KMS-11 (cell line): Measurements from ENCODE around the gene FBXL19.

Experiments
- H2AFZ ChIP-seq: fragments of 200-600 bp; sonication (generic); 2 replicates; pipeline ENCODE4 v1.6.1; 2016; ENCODE audit warnings: antibody characterized with exemption, mixed run types, low read depth
- H3K27ac ChIP-seq: fragments of 200-600 bp; sonication (generic); 2 replicates; pipeline ENCODE4 v1.6.1; 2016; ENCODE audit warnings: mild to moderate bottlenecking, mixed run types
- H3K27me3 ChIP-seq: fragments of 200-600 bp; sonication (generic); 2 replicates; pipeline ENCODE4 v1.6.1; 2017; ENCODE audit warnings: mild to moderate bottlenecking, low read depth, mixed run types, moderate library complexity; ENCODE audit not compliant: insufficient read depth
- H3K36me3 ChIP-seq: fragments of 200-600 bp; sonication (generic); 2 replicates; pipeline ENCODE4 v1.6.1; 2017; ENCODE audit warnings: mild to moderate bottlenecking, mixed run types; ENCODE audit not compliant: insufficient read depth
- H3K4me1 ChIP-seq: fragments of 200-600 bp; sonication (generic); 2 replicates; pipeline ENCODE4 v1.6.1; 2016; ENCODE audit warnings: mild to moderate bottlenecking, low read depth, mixed run types; ENCODE audit not compliant: poor library complexity, severe bottlenecking
- H3K4me2 ChIP-seq: fragments of 200-600 bp; sonication (generic); 2 replicates; pipeline ENCODE4 v1.7.0; 2016; ENCODE audit warnings: mild to moderate bottlenecking, mixed run types
- H3K4me3 ChIP-seq: fragments of 200-600 bp; sonication (generic); IDR thresholded peaks from 2 replicates; pipeline ENCODE4 v1.6.1; 2017; ENCODE audit warnings: low read depth, low read length, mixed read lengths; ENCODE audit not compliant: insufficient read depth
- H3K79me2 ChIP-seq: fragments of 200-600 bp; sonication (generic); 2 replicates; pipeline ENCODE4 v1.6.1; 2016; ENCODE audit warnings: low read depth, mixed run types; ENCODE audit not compliant: insufficient read depth
- H3K9ac ChIP-seq: fragments of 200-600 bp; sonication (generic); 2 replicates; pipeline ENCODE4 v1.6.1; 2016; ENCODE audit warnings: mild to moderate bottlenecking, mixed run types
- H4K20me1 ChIP-seq: fragments of 200-600 bp; sonication (generic); 2 replicates; pipeline ENCODE4 v1.6.1; 2016; ENCODE audit warnings: mild to moderate bottlenecking, mixed run types; ENCODE audit not compliant: insufficient read depth
- TF ChIP-seq, protein P1 (sequence below): fragments of 200-600 bp; sonication (generic); conservative IDR thresholded peaks from 2 replicates; pipeline ENCODE4 v1.6.1; 2017; ENCODE audit warnings: low read depth, mild to moderate bottlenecking, antibody characterized with exemption, low read length, moderate library complexity, mixed read lengths

FBXL19 gene

DNA sequence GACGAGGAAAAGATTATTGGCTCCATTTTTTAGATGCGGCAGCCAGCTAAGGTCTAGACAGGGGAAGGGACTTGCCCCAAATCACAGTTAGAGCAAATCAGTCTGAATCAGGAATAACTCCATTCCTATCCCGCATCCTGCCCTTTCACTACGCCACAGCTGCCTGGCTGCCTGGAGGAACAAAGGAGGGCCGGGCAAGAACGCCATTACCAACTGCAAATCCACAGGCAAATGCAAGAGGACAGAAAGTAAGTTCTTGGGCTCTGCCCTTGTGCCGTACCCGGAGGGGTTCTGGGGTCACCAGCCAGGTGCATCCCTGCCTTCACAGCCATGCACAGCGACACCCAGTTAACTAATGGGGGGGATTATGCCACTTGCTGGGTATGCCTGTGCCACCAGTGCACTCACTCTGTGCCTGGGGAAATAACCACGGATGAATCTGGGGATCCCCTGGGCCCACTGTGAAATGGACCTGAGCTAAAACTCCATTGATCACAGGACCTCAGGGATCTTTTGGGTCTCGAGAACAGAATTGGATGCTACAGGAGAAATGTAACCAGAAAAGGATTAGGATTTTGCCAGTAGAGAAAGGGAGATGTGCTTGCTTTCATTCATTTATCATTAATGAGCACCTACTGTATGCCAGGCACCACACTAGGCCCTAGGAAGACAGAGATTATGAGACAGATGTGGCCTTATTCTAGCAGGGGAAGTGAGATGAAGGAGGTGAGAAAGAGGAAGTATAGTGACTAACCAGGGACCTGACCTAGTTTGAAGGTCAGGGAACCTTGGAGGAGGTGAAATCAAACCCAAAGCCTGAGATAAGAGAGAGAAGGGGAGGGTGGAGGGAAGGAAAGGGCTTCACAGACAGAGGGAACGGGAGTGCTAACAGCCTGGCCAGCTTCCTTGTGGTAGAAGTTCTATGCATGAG lies 47.2 kb upstream of the FBXL19 start:
- Histone ChIP-seq H3K36me3 (no peaks in the 10 kb centered on the region), H4K20me1 (no peaks in the 10 kb centered on the region), H3K4me3 (no peak overlapping the region), H3K4me2 (peak overlapping the region; percentile 71), H3K27ac (peak overlapping the region; percentile 83), H3K9ac (peak overlapping the region; percentile 90), H2AFZ (peak overlapping the region; percentile 93), H3K27me3 (no peaks in the 10 kb centered on the region), H3K79me2 (peaks cover 10% of the 10 kb centered on the region; the same call in 1 of the 2 replicates), H3K4me1 (peaks cover 15% of the 10 kb centered on the region)
- TF ChIP-seq, protein P1, sequence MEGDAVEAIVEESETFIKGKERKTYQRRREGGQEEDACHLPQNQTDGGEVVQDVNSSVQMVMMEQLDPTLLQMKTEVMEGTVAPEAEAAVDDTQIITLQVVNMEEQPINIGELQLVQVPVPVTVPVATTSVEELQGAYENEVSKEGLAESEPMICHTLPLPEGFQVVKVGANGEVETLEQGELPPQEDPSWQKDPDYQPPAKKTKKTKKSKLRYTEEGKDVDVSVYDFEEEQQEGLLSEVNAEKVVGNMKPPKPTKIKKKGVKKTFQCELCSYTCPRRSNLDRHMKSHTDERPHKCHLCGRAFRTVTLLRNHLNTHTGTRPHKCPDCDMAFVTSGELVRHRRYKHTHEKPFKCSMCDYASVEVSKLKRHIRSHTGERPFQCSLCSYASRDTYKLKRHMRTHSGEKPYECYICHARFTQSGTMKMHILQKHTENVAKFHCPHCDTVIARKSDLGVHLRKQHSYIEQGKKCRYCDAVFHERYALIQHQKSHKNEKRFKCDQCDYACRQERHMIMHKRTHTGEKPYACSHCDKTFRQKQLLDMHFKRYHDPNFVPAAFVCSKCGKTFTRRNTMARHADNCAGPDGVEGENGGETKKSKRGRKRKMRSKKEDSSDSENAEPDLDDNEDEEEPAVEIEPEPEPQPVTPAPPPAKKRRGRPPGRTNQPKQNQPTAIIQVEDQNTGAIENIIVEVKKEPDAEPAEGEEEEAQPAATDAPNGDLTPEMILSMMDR = no peak

DNA sequence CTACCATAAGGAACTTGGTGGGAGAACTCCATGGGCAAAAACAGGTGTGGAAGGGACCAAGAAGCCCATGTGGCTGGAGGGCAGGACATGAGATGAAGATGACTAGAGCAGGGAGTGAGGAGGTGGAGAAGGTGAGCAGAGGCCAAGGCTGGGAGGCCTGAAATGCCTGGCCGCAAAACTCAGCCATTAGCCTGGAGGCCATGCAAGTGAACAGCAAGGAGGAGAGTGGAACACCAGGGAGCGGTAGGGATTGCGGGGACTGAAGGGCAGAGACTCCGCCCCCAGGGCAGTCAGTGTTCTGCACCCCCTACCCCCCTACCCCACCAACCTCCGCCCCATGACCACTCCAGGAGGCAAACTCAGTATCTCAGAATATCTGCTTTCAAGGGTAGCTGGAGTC lies 46.5 kb upstream of the FBXL19 start:
- TF ChIP-seq, protein P1 = no peak
- Histone ChIP-seq H3K27ac (peak overlapping the region; percentile 83; the same call in 1 of the 2 replicates), H2AFZ (no peak overlapping the region), H3K4me1 (peaks cover 15% of the 10 kb centered on the region), H3K9ac (peak overlapping the region; percentile 90; the same call in 1 of the 2 replicates), H3K27me3 (no peaks in the 10 kb centered on the region), H3K4me2 (peak overlapping the region; percentile 71), H4K20me1 (no peaks in the 10 kb centered on the region), H3K4me3 (no peak overlapping the region), H3K79me2 (peaks cover 10% of the 10 kb centered on the region; the same call in 1 of the 2 replicates), H3K36me3 (no peaks in the 10 kb centered on the region)

DNA sequence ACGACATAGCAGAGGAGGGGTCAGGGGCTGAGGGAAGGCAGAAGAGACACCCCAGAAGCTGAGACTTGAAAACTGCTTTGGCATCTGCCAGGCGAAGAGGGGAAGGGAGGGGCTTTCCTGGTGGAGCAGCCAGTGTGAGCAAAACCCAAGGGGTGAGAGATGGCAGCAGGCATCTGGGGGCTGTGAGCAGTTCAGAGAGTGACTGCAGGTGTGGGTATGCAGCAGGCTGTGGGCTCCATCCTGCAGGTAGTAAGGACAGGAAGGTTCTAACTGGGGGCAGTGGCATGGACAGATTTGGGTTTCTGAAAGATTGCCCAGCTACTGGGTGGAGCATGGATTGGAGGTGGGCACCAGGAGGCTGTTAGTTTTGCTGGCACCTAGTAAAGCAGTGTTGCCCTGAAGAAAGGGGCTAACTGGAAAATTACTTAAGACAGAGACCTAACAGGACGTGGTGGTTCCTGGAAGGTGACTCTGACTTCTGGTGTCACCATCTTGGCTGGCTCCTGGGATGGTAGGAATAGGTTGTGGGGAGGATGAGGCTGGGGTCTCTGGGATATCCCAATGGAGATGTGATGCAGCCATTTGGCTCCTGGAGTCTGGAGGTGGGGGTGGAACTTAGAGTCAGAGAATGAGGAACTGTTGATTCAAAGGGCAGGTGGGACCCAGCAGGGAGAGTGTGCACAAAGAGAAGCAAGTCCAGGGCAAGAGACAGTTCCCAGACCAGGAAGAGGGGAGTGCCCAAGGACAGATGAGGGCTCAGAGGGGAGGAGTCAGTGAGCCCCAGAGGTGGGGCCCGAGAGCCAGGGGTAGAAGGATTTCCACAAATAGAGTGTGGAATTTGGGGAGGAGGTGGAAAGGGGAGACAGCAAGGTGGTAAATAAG lies 40.7 kb upstream of the FBXL19 start:
- Histone ChIP-seq H3K4me1 (peaks cover 9% of the 10 kb centered on the region), H3K4me3 (no peak overlapping the region), H2AFZ (no peak overlapping the region), H3K27me3 (no peaks in the 10 kb centered on the region), H3K4me2 (no peak overlapping the region), H3K79me2 (no peaks in the 10 kb centered on the region; the same call in 1 of the 2 replicates), H4K20me1 (no peaks in the 10 kb centered on the region), H3K27ac (no peak overlapping the region), H3K9ac (no peak overlapping the region), H3K36me3 (no peaks in the 10 kb centered on the region)
- TF ChIP-seq, protein P1 = no peak

DNA sequence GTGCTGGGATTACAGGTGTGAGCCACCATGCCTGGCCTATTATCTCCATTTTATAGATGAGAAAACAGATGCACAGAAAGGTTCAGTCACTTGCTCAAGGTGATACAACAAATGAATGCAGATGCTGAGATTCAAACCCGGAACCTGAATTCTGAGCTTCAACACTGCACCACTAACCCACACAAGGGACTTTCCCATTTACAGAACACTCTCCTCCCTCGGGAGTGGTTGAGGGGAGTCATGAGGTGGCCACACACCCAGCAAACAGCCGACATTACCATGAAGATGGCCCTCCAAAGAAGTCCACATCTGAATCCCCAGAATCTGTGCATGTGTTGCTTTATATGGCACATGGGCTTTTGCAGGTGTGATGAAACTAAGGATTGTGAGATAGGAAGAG lies 38.6 kb upstream of the FBXL19 start:
- H3K4me1 ChIP-seq = peaks cover 9% of the 10 kb centered on the region
- H3K79me2 ChIP-seq = no peaks in the 10 kb centered on the region
- H3K4me3 ChIP-seq = no peak overlapping the region
- no peaks in the 10 kb centered on the region for H3K36me3 ChIP-seq
- H4K20me1 ChIP-seq = no peaks in the 10 kb centered on the region
- no peak overlapping the region for H3K9ac ChIP-seq
- 0 out of 2 replicates have a peak overlapping the region, but pooled peaks have one; percentile 3 for H3K27ac ChIP-seq
- no peak overlapping the region for H3K4me2 ChIP-seq
- TF ChIP-seq, protein P1 = no peak
- no peak overlapping the region for H2AFZ ChIP-seq
- H3K27me3 ChIP-seq = no peaks in the 10 kb centered on the region
